HepG2 (cell line): ENCODE data around the gene ATPAF2. TPM values are rescaled to one million over a fixed set of nuclear protein-coding genes. Genes with fewer than 3 reads are reported as not detected.

ENCODE experiments used
- ATAC-seq: fragments of 200-7000 bp; cut with Tn5 transposase; 3 replicates; pipeline ENCODE4 v1.9.1; 2020; ENCODE audit warnings: mild to moderate bottlenecking, moderate library complexity
- BruUV-seq: library from RNA; stranded (reverse); fragments of 400-500 nt; replicated peaks from 2 replicates; lab custom pipeline; 2021; lab: Mats Ljungman, UMichigan
- CTCF ChIA-PET: fragments of 300-600 bp; formaldehyde crosslinking; extraction: SDS; loops from one replicate; lab custom pipeline; 2021; ENCODE audit warnings: low total read pairs, inconsistent platforms, low intra/inter-chr PET ratio; lab: Yijun Ruan, JAX
- POLR2A ChIA-PET: fragments of 350-600 bp; sonication (Branson Sonifier 250); formaldehyde crosslinking; loops from one replicate; lab custom pipeline; 2020; ENCODE audit warnings: antibody characterized with exemption, inconsistent platforms; lab: Yijun Ruan, JAX
- DNase-seq: peaks from one replicate; pipeline ENCODE4 v3.0.0-alpha.2; 2015; ENCODE audit warnings: low spot score
- FAIRE-seq: peaks from 3 replicates; lab custom pipeline; 2011; peaks lifted over from hg19 to GRCh38; lab: Jason Lieb, UNC
- H2AFZ ChIP-seq: one replicate; pipeline ENCODE4 v1.6.1; 2011; ENCODE audit warnings: low read length, inconsistent platforms
- H3K27ac ChIP-seq: fragments of 300-600 bp; 3 replicates; pipeline ENCODE4 v1.8.0; 2011; ENCODE audit warnings: mixed run types, mild to moderate bottlenecking, mixed read lengths, low read length, inconsistent platforms; ENCODE audit not compliant: insufficient read depth; ENCODE audit errors: extremely low read length
- H3K27me3 ChIP-seq, 2 experiments: fragments of 200-600 bp in 1 of 2; 2 replicates in 1 of 2; 3 replicates in 1 of 2; pipeline versions ENCODE4 v1.6.0 to v1.8.0; 2011; ENCODE audit warnings: low read length in 2 of 2, mild to moderate bottlenecking in 2 of 2, moderate library complexity in 2 of 2, inconsistent platforms in 1 of 2; ENCODE audit not compliant: insufficient read depth in 2 of 2, control insufficient read depth in 1 of 2
- H3K36me3 ChIP-seq, 2 experiments: fragments of 200-600 bp in 1 of 2; replicated peaks in 1 of 2; 2 replicates in 1 of 2; 3 replicates in 1 of 2; pipeline versions ENCODE4 v1.5.1 to v1.8.0; 2011; ENCODE audit warnings: low read length in 2 of 2, inconsistent platforms in 1 of 2; ENCODE audit not compliant: insufficient read depth in 2 of 2, control insufficient read depth in 1 of 2
- H3K4me1 ChIP-seq: 2 replicates; pipeline ENCODE4 v1.5.1; 2012; ENCODE audit warnings: low read length, inconsistent platforms; ENCODE audit not compliant: insufficient read depth
- H3K4me2 ChIP-seq: 2 replicates; pipeline ENCODE4 v1.6.0; 2011; ENCODE audit warnings: low read depth, low read length, inconsistent platforms
- H3K4me3 ChIP-seq, 3 experiments: fragments of 200-600 bp in 1 of 3; sonication (generic), shearing (Covaris generic) in 1 of 3; replicated peaks in 1 of 3; 2 replicates each; pipeline ENCODE4 v1.5.1; 2011 to 2016; ENCODE audit warnings: low read length in 3 of 3, inconsistent platforms in 2 of 3, low read depth in 2 of 3, mild to moderate bottlenecking in 2 of 3, control low read depth in 1 of 3, mixed read lengths in 1 of 3; ENCODE audit not compliant: insufficient read depth in 1 of 3
- H3K79me2 ChIP-seq: one replicate; pipeline ENCODE4 v1.6.1; 2011; ENCODE audit warnings: low read length, inconsistent platforms; ENCODE audit not compliant: insufficient read depth
- H3K9ac ChIP-seq: 2 replicates; pipeline ENCODE4 v1.6.0; 2011; ENCODE audit warnings: mild to moderate bottlenecking, low read depth, low read length, inconsistent platforms; ENCODE audit not compliant: insufficient read depth
- H3K9me3 ChIP-seq: 2 replicates; pipeline ENCODE4 v1.5.1; 2012; ENCODE audit warnings: mild to moderate bottlenecking, low read length
- H4K20me1 ChIP-seq: 2 replicates; pipeline ENCODE4 v1.6.0; 2011; ENCODE audit warnings: inconsistent platforms, mild to moderate bottlenecking, low read length, moderate library complexity; ENCODE audit not compliant: insufficient read depth
- CREB1 ChIP-seq, 2 experiments: fragments of 450-650 bp in 1 of 2; IDR thresholded peaks; 2 replicates each; pipeline ENCODE4 v1.6.1; 2016 to 2017; ENCODE audit warnings: control low read depth in 1 of 2, mild to moderate bottlenecking in 1 of 2, missing compliant biosample characterization in 1 of 2, missing genetic modification characterization in 1 of 2
- RAD21 ChIP-seq: fragments of 450-650 bp; formaldehyde crosslinking; IDR thresholded peaks from 2 replicates; pipeline ENCODE4 v1.5.0; 2020; ENCODE audit warnings: mild to moderate bottlenecking
- SAP130 ChIP-seq: IDR thresholded peaks from 2 replicates; pipeline ENCODE4 v1.6.1; 2016; ENCODE audit warnings: low read depth
- ZBTB26 ChIP-seq: IDR thresholded peaks from 2 replicates; pipeline ENCODE4 v1.6.1; 2016; ENCODE audit warnings: missing compliant biosample characterization, missing genetic modification reagents, borderline replicate concordance
- ZNF383 ChIP-seq: sonication (generic); formaldehyde crosslinking; IDR thresholded peaks from 2 replicates; pipeline ENCODE4 v1.4.0; 2020; ENCODE audit warnings: missing genetic modification reagents, mild to moderate bottlenecking, borderline replicate concordance
- ZNF691 ChIP-seq: sonication (generic); formaldehyde crosslinking; IDR thresholded peaks from 2 replicates; pipeline ENCODE4 v1.4.0; 2020; ENCODE audit warnings: missing genetic modification reagents, low read depth, mild to moderate bottlenecking, borderline replicate concordance
- WGBS: methylation state at CpG from one replicate; pipeline ENCODE4 v1.1.6; 2017; ENCODE audit warnings: low lambda C conversion rate; 5-methylcytosine and 5-hydroxymethylcytosine counted together
- in situ Hi-C: cut with HindIII; loops from 2 replicates; pipeline ENCODE4 v1.10.0; 2017; ENCODE audit warnings: low pct_unique_long_range_greater_than_20kb; ENCODE audit not compliant: extremely low pct_ligation_motif_present
- intact Hi-C: fragments of 100-400 bp; cut with micrococcal nuclease; formaldehyde crosslinking; loops from one replicate; pipeline ENCODE4 v1.10.0; 2022; ENCODE audit not compliant: unreplicated experiment
- polyA plus RNA-seq, 8 experiments: library from polyadenylated mRNA; depleted of rRNA in 3 of 8; stranded (reverse) in 7 of 8; unstranded in 1 of 8; fragments of >200 nt; fragmentation: Illumina TruSeq in 4 of 8; extraction: Trizol in 4 of 8; gene quantifications; 2 replicates each; pipeline versions ENCODE4 v1.2.1 to v1.2.3, GENCODE V29; 2011 to 2016; ENCODE audit warnings: low read depth in 4 of 8, missing spikeins in 1 of 8, mixed read lengths in 1 of 8; ENCODE audit not compliant: insufficient read depth in 1 of 8
- total RNA-seq, 5 experiments: library from RNA; depleted of rRNA; stranded (reverse); fragments of >200 nt; fragmentation: Illumina TruSeq; extraction: Trizol; gene quantifications; 2 replicates each; pipeline ENCODE4 v1.2.3, GENCODE V29; 2016; ENCODE audit warnings: low read depth in 1 of 5

ATPAF2 gene
- total and polyA plus RNA-seq, 2 of the 13 experiments (the other 11 are each of a cell fraction or from before 2014, with no cell fraction given): 15.0 to 16.5 TPM

DNA sequence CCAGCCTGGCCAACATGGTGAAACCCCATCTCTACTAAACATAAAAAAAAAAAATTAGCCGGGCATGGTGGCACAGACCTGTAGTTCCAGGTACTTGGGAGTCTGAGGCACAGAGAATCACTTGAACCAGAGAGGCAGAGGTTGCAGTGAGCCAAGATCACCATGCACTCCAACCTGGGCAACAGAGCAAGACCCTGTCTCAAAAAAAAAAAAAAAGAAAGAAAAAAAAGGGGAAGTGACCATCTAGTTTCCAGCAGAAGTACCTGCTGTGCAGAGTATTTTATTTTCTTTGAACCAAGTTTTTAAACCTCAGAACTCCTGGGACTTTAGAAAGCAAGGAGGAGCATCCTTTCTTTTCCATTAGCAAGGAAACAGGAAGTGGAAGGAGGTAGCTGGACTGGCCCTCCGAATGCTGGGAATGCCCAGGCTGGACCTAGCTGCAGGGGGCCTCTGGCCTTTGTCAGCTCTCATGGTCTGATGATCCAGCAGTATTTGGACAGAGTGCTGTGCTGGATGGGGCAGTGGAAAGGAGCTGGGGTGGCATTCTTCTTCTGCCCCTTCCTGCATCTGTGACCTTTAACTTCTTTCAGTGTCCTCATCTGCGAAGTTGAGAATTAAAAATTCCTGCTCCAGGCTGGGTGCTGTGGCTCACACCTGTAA lies 6.9 kb upstream of the ATPAF2 start:
- in situ Hi-C loops (no loop called here), intact Hi-C loops (no loop called here)
- Histone ChIP-seq H3K36me3 (peaks cover 6 to 14% of the 10 kb centered on the region in 2 experiments; a peak in 4 of 5 replicates), H3K27ac (no peak overlapping the region), H3K27me3 (no peaks in the 10 kb centered on the region), H4K20me1 (no peaks in the 10 kb centered on the region), H3K4me2 (no peak overlapping the region), H3K79me2 (peaks cover 3% of the 10 kb centered on the region), H3K9ac (no peak overlapping the region), H3K4me1 (peaks cover 26% of the 10 kb centered on the region), H3K4me3 (no peak overlapping the region)
- POLR2A ChIA-PET: interaction anchor here (0.7 kb wide), 1 partner anchor 34 kb away, joined by 7 read pairs; no protein-coding TSS in a partner anchor
- DNase-seq (no peak), FAIRE-seq (no peak)
- 91% methylated on average over 3 of the region's 3 CpGs for WGBS
- CTCF ChIA-PET: no interaction called here
- TF ChIP-seq SAP130 (CRISPR knock-in tag) (no peak), ZNF383 (CRISPR knock-in tag) (no peak), CREB1 (IDR thresholded peaks at IDR 0.05) (no peak), CREB1 (CRISPR knock-in tag; IDR thresholded peaks at IDR 0.05) (no peak), ZBTB26 (CRISPR knock-in tag) (no peak), RAD21 (CRISPR knock-in tag) (no peak), ZNF691 (CRISPR knock-in tag) (no peak)
- TF ChIP-seq, all 625 proteins: peak for 0
- no TSS peak for BruUV-seq
- ATAC-seq: no peak
- no peak overlapping the region for H2AFZ ChIP-seq
- no peaks in the 10 kb centered on the region for H3K9me3 ChIP-seq
